CD8-positive, alpha-beta memory T cell (primary cell): ENCODE measurements around the gene CCDC107. TPM values are rescaled to one million over a fixed set of nuclear protein-coding genes. Genes with fewer than 3 reads are reported as not detected.

ENCODE experiments used
- CTCF ChIA-PET: fragments of 350-600 bp; sonication (Branson Sonifier 250); formaldehyde crosslinking; loops from one replicate; lab custom pipeline; 2021; ENCODE audit warnings: antibody characterized with exemption; lab: Charles Lee
- POLR2A ChIA-PET: fragments of 350-600 bp; sonication (Branson Sonifier 250); formaldehyde crosslinking; loops from one replicate; lab custom pipeline; 2021; ENCODE audit warnings: antibody characterized with exemption; lab: Charles Lee
- DNase-seq, 5 donors: peaks; one replicate each; pipeline versions ENCODE4 v3.0.0 to v3.0.0-alpha.2; 2020 to 2022; ENCODE audit warnings: mixed read lengths in 1 of 5
- H3K27ac ChIP-seq: one replicate; pipeline ENCODE4 v1.7.0; 2013; ENCODE audit warnings: low read depth, mild to moderate bottlenecking, low read length, moderate library complexity
- H3K27me3 ChIP-seq: 2 replicates; pipeline ENCODE4 v1.7.0; 2013; ENCODE audit warnings: low read length, mild to moderate bottlenecking; ENCODE audit not compliant: insufficient read depth, poor library complexity, severe bottlenecking
- H3K36me3 ChIP-seq: 2 replicates; pipeline ENCODE4 v1.7.0; 2013; ENCODE audit warnings: mild to moderate bottlenecking, low read length, moderate library complexity; ENCODE audit not compliant: insufficient read depth
- H3K4me1 ChIP-seq: 2 replicates; pipeline ENCODE4 v1.7.0; 2013; ENCODE audit warnings: mild to moderate bottlenecking, low read length, moderate library complexity; ENCODE audit not compliant: insufficient read depth
- H3K4me3 ChIP-seq: 2 replicates; pipeline ENCODE4 v1.7.0; 2013; ENCODE audit warnings: mild to moderate bottlenecking, low read length
- H3K9me3 ChIP-seq: 2 replicates; pipeline ENCODE4 v1.7.0; 2013; ENCODE audit warnings: mild to moderate bottlenecking, low read length
- H3K27ac Mint-ChIP-seq, 8 donors: one replicate each; pipeline ENCODE4 v1.8.0; 2020 to 2021; ENCODE audit warnings: mixed read lengths in 8 of 8, mild to moderate bottlenecking in 6 of 8, inconsistent platforms in 3 of 8, moderate library complexity in 3 of 8
- H3K27me3 Mint-ChIP-seq, 2 donors: one replicate each; pipeline ENCODE4 v1.8.0; 2020 to 2021; ENCODE audit warnings: mixed read lengths in 2 of 2, mild to moderate bottlenecking in 1 of 2, moderate library complexity in 1 of 2
- H3K36me3 Mint-ChIP-seq, 3 donors: one replicate each; pipeline ENCODE4 v1.8.0; 2020 to 2021; ENCODE audit warnings: mixed read lengths in 3 of 3, inconsistent platforms in 1 of 3, mild to moderate bottlenecking in 1 of 3
- H3K4me1 Mint-ChIP-seq, 3 donors: one replicate each; pipeline ENCODE4 v1.8.0; 2020 to 2021; ENCODE audit warnings: mixed read lengths in 3 of 3, inconsistent platforms in 1 of 3, mild to moderate bottlenecking in 1 of 3
- H3K4me3 Mint-ChIP-seq, 7 donors: one replicate each; pipeline ENCODE4 v1.8.0; 2020 to 2021; ENCODE audit warnings: mixed read lengths in 7 of 7, mild to moderate bottlenecking in 6 of 7, moderate library complexity in 4 of 7, inconsistent platforms in 2 of 7
- H3K9me3 Mint-ChIP-seq, 5 donors: one replicate each; pipeline ENCODE4 v1.8.0; 2020 to 2022; ENCODE audit warnings: mixed read lengths in 5 of 5, mild to moderate bottlenecking in 3 of 5, moderate library complexity in 2 of 5, inconsistent platforms in 1 of 5
- polyA plus RNA-seq: library from polyadenylated mRNA; unstranded; fragments of 300-500 nt; fragmentation: Illumina TruSeq; gene quantifications from one replicate; pipeline ENCODE4 v1.2.3, GENCODE V29; 2021
- total RNA-seq, 2 experiments: library from RNA; stranded (reverse); gene quantifications; one replicate each; pipeline ENCODE4 v1.2.3, GENCODE V29; 2021

Gene CCDC107
- total and polyA plus RNA-seq, 3 experiments from 2014 or later, result 18.5 to 105 (median 20.0) TPM

- POLR2A ChIA-PET, result interaction anchor here (0.6 kb wide), 1 partner anchor 19 kb away, joined by 3 read pairs; no protein-coding TSS in a partner anchor
- peaks cover 23 to 92% (median 32%) of the 10 kb centered on the region in 3 donors for H3K36me3 Mint-ChIP-seq
These were observed 50.1 kb downstream of the CCDC107 start for GRCh38 chr9:35708146-35708545.

GRCh38 chr9:35710818-35711500 lies 52.9 kb downstream of the CCDC107 start:
- Histone ChIP-seq H3K4me3 (no peak overlapping the region), H3K27me3 (no peaks in the 10 kb centered on the region), H3K36me3 (peaks cover 89% of the 10 kb centered on the region), H3K9me3 (no peaks in the 10 kb centered on the region), H3K27ac (no peak overlapping the region), H3K4me1 (no peaks in the 10 kb centered on the region)
- Mint-ChIP-seq H3K36me3 (peaks cover 19 to 92% (median 25%) of the 10 kb centered on the region in 3 donors), H3K27me3 (peaks cover 0 to 2% of the 10 kb centered on the region in 2 donors), H3K9me3 (no peaks in the 10 kb centered on the region), H3K27ac (peak overlapping the region in 1 of 8 donors; percentile 11), H3K4me1 (peaks cover 0 to 4% (median 1%) of the 10 kb centered on the region in 3 donors), H3K4me3 (no peak overlapping the region)
- no peak for DNase-seq
- CTCF ChIA-PET, result interaction anchor here (0.8 to 5.5 kb wide), 4 partner anchors 15 to 100 kb away, joined by 3 to 40 read pairs (median 3); partner anchors contain the start of genes CREB3 and TLN1
- POLR2A ChIA-PET, result interaction anchor here (0.5 to 0.9 kb wide), 2 partner anchors 61 to 105 kb away, joined by 6 read pairs; no protein-coding TSS in a partner anchor

More at GRCh38 chr9:35708146-35708545, 50.1 kb downstream of the CCDC107 start:
- no peaks in the 10 kb centered on the region for H3K27me3 ChIP-seq
- peaks cover 90% of the 10 kb centered on the region for H3K36me3 ChIP-seq
- peak overlapping the region in 1 of 7 donors; percentile 64 for H3K4me3 Mint-ChIP-seq
- H3K4me1 Mint-ChIP-seq, result peaks cover 0 to 4% (median 1%) of the 10 kb centered on the region in 3 donors
- H3K4me1 ChIP-seq, result no peaks in the 10 kb centered on the region
- DNase-seq, result no peak
- CTCF ChIA-PET, result interaction anchor here (0.6 to 5.5 kb wide), 4 partner anchors 12 to 104 kb away, joined by 3 to 33 read pairs (median 8); partner anchors contain the start of genes CCDC107 and RMRP
- H3K9me3 ChIP-seq, result no peaks in the 10 kb centered on the region
- peak overlapping the region in 6 of 8 donors; percentile 34 to 96 (median 38) for H3K27ac Mint-ChIP-seq
- no peak overlapping the region for H3K27ac ChIP-seq
- H3K27me3 Mint-ChIP-seq, result peaks cover 0 to 2% of the 10 kb centered on the region in 2 donors
- H3K9me3 Mint-ChIP-seq, result no peaks in the 10 kb centered on the region
- H3K4me3 ChIP-seq, result no peak overlapping the region

Other genes with a start within 250 kb of the CCDC107 start
- gene RUSC2, start 168.2 kb upstream of the CCDC107 start, total RNA-seq, result 1 to 10 TPM; 1.1 TPM
- not detected for gene RUSC2, start 168.2 kb upstream of the CCDC107 start, polyA plus RNA-seq
- gene TESK1, start 53.0 kb upstream of the CCDC107 start, total RNA-seq, result 10 to 100 TPM; 44.2 to 46.8 TPM
- gene TESK1, start 53.0 kb upstream of the CCDC107 start, polyA plus RNA-seq, result 15.9 TPM
- gene CD72, start 39.9 kb upstream of the CCDC107 start, total RNA-seq, result 1 to 10 TPM; 6.4 to 6.5 TPM
- gene CD72, start 39.9 kb upstream of the CCDC107 start, polyA plus RNA-seq, result 5.1 TPM
- gene SIT1, start 7.4 kb upstream of the CCDC107 start, total RNA-seq, result 10 to 100 TPM; 43.1 TPM
- 196 TPM for gene SIT1, start 7.4 kb upstream of the CCDC107 start, polyA plus RNA-seq
- gene RMRP, start 273 bp upstream of the CCDC107 start, total RNA-seq, result over 10,000 TPM in 1 of 2 experiments, 1,000 to 10,000 TPM in 1; 7,718 to 11,549 TPM
- not detected for gene RMRP, start 273 bp upstream of the CCDC107 start, polyA plus RNA-seq
- 10 to 100 TPM in 1 of 2 experiments, 1 to 10 TPM in 1; 7.7 to 10.7 TPM for gene ARHGEF39, start 6.9 kb downstream of the CCDC107 start, total RNA-seq
- gene ARHGEF39, start 6.9 kb downstream of the CCDC107 start, polyA plus RNA-seq, result 1.2 TPM
- gene CA9, start 15.6 kb downstream of the CCDC107 start, total RNA-seq, result under 1 TPM in 1 of 2 experiments, not detected in 1; 0.75 TPM
- gene CA9, start 15.6 kb downstream of the CCDC107 start, polyA plus RNA-seq, result not detected
- 1 to 10 TPM; 6.6 to 7.3 TPM for gene TPM2, start 31.6 kb downstream of the CCDC107 start, total RNA-seq
- gene TPM2, start 31.6 kb downstream of the CCDC107 start, polyA plus RNA-seq, result 0.22 TPM
- gene TLN1, start 73.9 kb downstream of the CCDC107 start, total RNA-seq, result 100 to 1,000 TPM; 248 to 249 TPM
- gene TLN1, start 73.9 kb downstream of the CCDC107 start, polyA plus RNA-seq, result 161 TPM
- gene CREB3, start 74.4 kb downstream of the CCDC107 start, total RNA-seq, result 10 to 100 TPM; 38.0 to 38.6 TPM
- 53.6 TPM for gene CREB3, start 74.4 kb downstream of the CCDC107 start, polyA plus RNA-seq
- gene GBA2, start 90.9 kb downstream of the CCDC107 start, total RNA-seq, result 10 to 100 TPM; 41.8 to 42.0 TPM
- 30.7 TPM for gene GBA2, start 90.9 kb downstream of the CCDC107 start, polyA plus RNA-seq
- gene RGP1, start 91.0 kb downstream of the CCDC107 start, total RNA-seq, result 10 to 100 TPM; 19.9 to 21.9 TPM
- gene RGP1, start 91.0 kb downstream of the CCDC107 start, polyA plus RNA-seq, result 10.6 TPM
- under 1 TPM; 0.51 to 0.63 TPM for gene MSMP, start 96.0 kb downstream of the CCDC107 start, total RNA-seq
- not detected for gene MSMP, start 96.0 kb downstream of the CCDC107 start, polyA plus RNA-seq
- 1 to 10 TPM; 5.2 to 8.6 TPM for gene NPR2, start 133.3 kb downstream of the CCDC107 start, total RNA-seq
- gene NPR2, start 133.3 kb downstream of the CCDC107 start, polyA plus RNA-seq, result 0.26 TPM
- gene SPAG8, start 154.0 kb downstream of the CCDC107 start, total RNA-seq, result 1 to 10 TPM in 1 of 2 experiments, under 1 TPM in 1; 0.98 to 1.8 TPM
- 0.79 TPM for gene SPAG8, start 154.0 kb downstream of the CCDC107 start, polyA plus RNA-seq
- gene HINT2, start 156.8 kb downstream of the CCDC107 start, total RNA-seq, result 10 to 100 TPM; 65.1 to 71.7 TPM
- gene HINT2, start 156.8 kb downstream of the CCDC107 start, polyA plus RNA-seq, result 69.4 TPM
- not detected for gene FAM221B, start 170.4 kb downstream of the CCDC107 start, total RNA-seq
- not detected for gene FAM221B, start 170.4 kb downstream of the CCDC107 start, polyA plus RNA-seq
- gene TMEM8B, start 170.9 kb downstream of the CCDC107 start, total RNA-seq, result 1 to 10 TPM; 2.1 to 3.0 TPM
- 3.0 TPM for gene TMEM8B, start 170.9 kb downstream of the CCDC107 start, polyA plus RNA-seq
- gene OR13J1, start 212.1 kb downstream of the CCDC107 start, total RNA-seq, result not detected
- not detected for gene OR13J1, start 212.1 kb downstream of the CCDC107 start, polyA plus RNA-seq
- not detected for gene HRCT1, start 247.9 kb downstream of the CCDC107 start, total RNA-seq
- gene HRCT1, start 247.9 kb downstream of the CCDC107 start, polyA plus RNA-seq, result not detected